Right lobe of liver (tissue), 6 donors: ENCODE measurements around the gene PIAS4. TPM values are rescaled to one million over a fixed set of nuclear protein-coding genes. Genes with fewer than 3 reads are reported as not detected.

ENCODE experiments used
- ATAC-seq, 4 donors: fragments of 200-7000 bp; cut with Tn5 transposase; one replicate each; pipeline ENCODE4 v1.9.1; 2020; ENCODE audit warnings: mild to moderate bottlenecking in 4 of 4, moderate library complexity in 4 of 4
- DNase-seq, 3 donors: peaks; one replicate each; pipeline ENCODE4 v3.0.0-alpha.2; 2020
- H3K27ac ChIP-seq, 3 donors: fragments of 200-600 bp; one replicate each; pipeline ENCODE4 v1.8.0; 2022
- H3K27me3 ChIP-seq, 2 donors: fragments of 200-600 bp; one replicate each; pipeline ENCODE4 v1.8.0; 2022
- H3K36me3 ChIP-seq, 4 donors: fragments of 200-600 bp; sonication (generic) in 1 of 4; one replicate each; pipeline versions ENCODE4 v1.5.1 to v1.8.0; 2017 to 2022; ENCODE audit warnings: control low read depth in 1 of 4
- H3K4me1 ChIP-seq, 4 donors: fragments of 200-600 bp; sonication (generic) in 1 of 4; one replicate each; pipeline versions ENCODE4 v1.5.1 to v1.8.0; 2017 to 2022; ENCODE audit warnings: control low read depth in 1 of 4
- H3K4me3 ChIP-seq, 3 donors: fragments of 200-600 bp; one replicate each; pipeline ENCODE4 v1.8.0; 2022
- H3K9me3 ChIP-seq, 4 donors: fragments of 200-600 bp; sonication (generic) in 1 of 4; one replicate each; pipeline versions ENCODE4 v1.5.1 to v1.8.0; 2017 to 2022; ENCODE audit warnings: control low read depth in 1 of 4
- CTCF ChIP-seq, 4 donors: fragments of 200-600 bp in 3 of 4; fragments of 450-650 bp in 1 of 4; IDR thresholded peaks; one replicate each; pipeline versions ENCODE4 v1.5.1 to v1.8.0; 2016 to 2022; ENCODE audit warnings: antibody characterized with exemption in 4 of 4, mild to moderate bottlenecking in 2 of 4
- POLR2A ChIP-seq: fragments of 450-650 bp; IDR thresholded peaks from one replicate; pipeline ENCODE4 v1.6.1; 2017; ENCODE audit warnings: antibody characterized with exemption, mild to moderate bottlenecking
- WGBS: methylation state at CpG from one replicate; pipeline ENCODE4 v1.1.6; 2018; ENCODE audit warnings: low coverage, low lambda C conversion rate; ENCODE audit not compliant: insufficient coverage; ENCODE audit errors: missing lambda C conversion rate; 5-methylcytosine and 5-hydroxymethylcytosine counted together
- intact Hi-C, 2 donors: fragments of 100-400 bp; cut with DNase I; formaldehyde crosslinking; loops; one replicate each; pipeline versions ENCODE4 v1.11.2 to v1.14.1; 2022
- total RNA-seq, 6 experiments: library from RNA; depleted of rRNA in 2 of 6; stranded (reverse); fragments of >200 nt in 2 of 6; fragmentation: NEBNext Ultra II Directional in 3 of 6; extraction: Animal tissue kit (Norgen Biotek cat#: 25700) in 3 of 6; gene quantifications; one replicate each; pipeline versions ENCODE4 v1.1.0 to v1.2.4, GENCODE V29; 2016 to 2023
- donor health status: DM: no; HTN: yes; CAD: no.
- donor health status: DM: no; HTN: no; CAD: no.
- donor health status: DM: no; HTN: no; CAD: no.
- donor health status: DM: no; HTN: yes; CAD: no.
- donor health status: DM: no; HTN: yes; CAD: no.

Gene PIAS4
- total RNA-seq, 6 experiments from 2014 or later, result 9.9 to 20.0 (median 14.9) TPM

- DNase-seq, result peak; percentile 73 to 82 (median 75)
- 49% methylated on average over 9 of the region's 9 CpGs for WGBS
- H3K4me1 ChIP-seq, result peaks cover 0 to 18% (median 7%) of the 10 kb centered on the region in 4 donors
- TF ChIP-seq POLR2A (peak; percentile 47), CTCF (IDR thresholded peaks at IDR 0.05) (no peak)
- peak overlapping the region in 1 of 3 donors; percentile 7 for H3K4me3 ChIP-seq
- intact Hi-C loops, result no loop called here
- H3K36me3 ChIP-seq, result peaks cover 0 to 27% (median 3%) of the 10 kb centered on the region in 4 donors
- H3K27me3 ChIP-seq, result no peaks in the 10 kb centered on the region
- ATAC-seq, result peak; percentile 57 to 77 (median 72)
- H3K27ac ChIP-seq, result peak overlapping the region; percentile 88 to 91 (median 88)
- no peaks in the 10 kb centered on the region for H3K9me3 ChIP-seq
Measured at GRCh38 chr19:3968556-3969434, 38.7 kb upstream of the PIAS4 start.

- TF ChIP-seq POLR2A (no peak), CTCF (IDR thresholded peaks at IDR 0.05) (no peak)
- 38% methylated on average over 15 of the region's 23 CpGs for WGBS
- H3K4me1 ChIP-seq, result peaks cover 0 to 18% (median 7%) of the 10 kb centered on the region in 4 donors
- no peaks in the 10 kb centered on the region for H3K27me3 ChIP-seq
- intact Hi-C loops, result no loop called here
- H3K27ac ChIP-seq, result peak overlapping the region; percentile 88 to 91 (median 88)
- H3K36me3 ChIP-seq, result peaks cover 0 to 21% (median 1%) of the 10 kb centered on the region in 4 donors
- DNase-seq (peak in 1 of 3 donors; percentile 40), ATAC-seq (peak in 1 of 4 donors; percentile 2)
- H3K9me3 ChIP-seq, result no peaks in the 10 kb centered on the region
- H3K4me3 ChIP-seq, result peak overlapping the region; percentile 80 to 94 (median 83)
Measured at GRCh38 chr19:3969435-3970312, 37.9 kb upstream of the PIAS4 start.

- peaks cover 0 to 22% (median 3%) of the 10 kb centered on the region in 4 donors for H3K36me3 ChIP-seq
- peaks cover 0 to 18% (median 7%) of the 10 kb centered on the region in 4 donors for H3K4me1 ChIP-seq
- H3K27me3 ChIP-seq, result no peaks in the 10 kb centered on the region
- ATAC-seq, result no peak
- TF ChIP-seq CTCF (IDR thresholded peaks at IDR 0.05) (no peak), POLR2A (no peak)
- peak overlapping the region; percentile 88 to 91 (median 88) for H3K27ac ChIP-seq
- 2% methylated on average over 18 of the region's 22 CpGs for WGBS
- intact Hi-C loops, result no loop called here
- no peaks in the 10 kb centered on the region for H3K9me3 ChIP-seq
- peak overlapping the region; percentile 80 to 94 (median 83) for H3K4me3 ChIP-seq
- DNase-seq, result no peak
Measured at GRCh38 chr19:3970313-3970807, 37.2 kb upstream of the PIAS4 start.
